Measurements from ENCODE around the gene SERINC5. TPM values are rescaled to one million over a fixed set of nuclear protein-coding genes. Genes with fewer than 3 reads are reported as not detected.
"Not testable (repeated sequence)": the region's sequence is repeated elsewhere in the genome, so short reads cannot be mapped to it uniquely, and the experiment has no call there.

Gene SERINC5
- 10 to 100 TPM; 27.0 to 49.0 (median 40.7) TPM for polyA plus RNA-seq (ENCODE audit: insufficient read depth in 1 of 5, insufficient read length in 5 of 5, low replicate concordance in 1 of 5)
- long read RNA-seq, donor 1, full-length matches to known transcripts: 14 of 34 reads
- long read RNA-seq, donor 1, partial matches to known transcripts: 20 of 34 reads
- long read RNA-seq, donor 1, other reads (novel, unspliced or antisense): 0 of 34 reads
- long read RNA-seq, donor 2, full-length matches to known transcripts: 4 of 4 reads
- long read RNA-seq, donor 2, partial matches to known transcripts: 0 of 4 reads
- long read RNA-seq, donor 2, other reads (novel, unspliced or antisense): 0 of 4 reads
- long read RNA-seq, donor 3, full-length matches to known transcripts: 5 of 5 reads
- long read RNA-seq, donor 3, partial matches to known transcripts: 0 of 5 reads
- long read RNA-seq, donor 3, other reads (novel, unspliced or antisense): 0 of 5 reads
- long read RNA-seq, donor 4, full-length matches to known transcripts: 8 of 8 reads
- long read RNA-seq, donor 4, partial matches to known transcripts: 0 of 8 reads
- long read RNA-seq, donor 4, other reads (novel, unspliced or antisense): 0 of 8 reads
- long read RNA-seq, donor 5, full-length matches to known transcripts: 9 of 9 reads
- long read RNA-seq, donor 5, partial matches to known transcripts: 0 of 9 reads
- long read RNA-seq, donor 5, other reads (novel, unspliced or antisense): 0 of 9 reads
- long read RNA-seq, donor 6, full-length matches to known transcripts: 9 of 9 reads
- long read RNA-seq, donor 6, partial matches to known transcripts: 0 of 9 reads
- long read RNA-seq, donor 6, other reads (novel, unspliced or antisense): 0 of 9 reads
- long read RNA-seq, donor 7, full-length matches to known transcripts: 7 of 7 reads
- long read RNA-seq, donor 7, partial matches to known transcripts: 0 of 7 reads
- long read RNA-seq, donor 7, other reads (novel, unspliced or antisense): 0 of 7 reads
- long read RNA-seq, donor 8, full-length matches to known transcripts: 5 of 5 reads
- long read RNA-seq, donor 8, partial matches to known transcripts: 0 of 5 reads
- long read RNA-seq, donor 8, other reads (novel, unspliced or antisense): 0 of 5 reads

DNA sequence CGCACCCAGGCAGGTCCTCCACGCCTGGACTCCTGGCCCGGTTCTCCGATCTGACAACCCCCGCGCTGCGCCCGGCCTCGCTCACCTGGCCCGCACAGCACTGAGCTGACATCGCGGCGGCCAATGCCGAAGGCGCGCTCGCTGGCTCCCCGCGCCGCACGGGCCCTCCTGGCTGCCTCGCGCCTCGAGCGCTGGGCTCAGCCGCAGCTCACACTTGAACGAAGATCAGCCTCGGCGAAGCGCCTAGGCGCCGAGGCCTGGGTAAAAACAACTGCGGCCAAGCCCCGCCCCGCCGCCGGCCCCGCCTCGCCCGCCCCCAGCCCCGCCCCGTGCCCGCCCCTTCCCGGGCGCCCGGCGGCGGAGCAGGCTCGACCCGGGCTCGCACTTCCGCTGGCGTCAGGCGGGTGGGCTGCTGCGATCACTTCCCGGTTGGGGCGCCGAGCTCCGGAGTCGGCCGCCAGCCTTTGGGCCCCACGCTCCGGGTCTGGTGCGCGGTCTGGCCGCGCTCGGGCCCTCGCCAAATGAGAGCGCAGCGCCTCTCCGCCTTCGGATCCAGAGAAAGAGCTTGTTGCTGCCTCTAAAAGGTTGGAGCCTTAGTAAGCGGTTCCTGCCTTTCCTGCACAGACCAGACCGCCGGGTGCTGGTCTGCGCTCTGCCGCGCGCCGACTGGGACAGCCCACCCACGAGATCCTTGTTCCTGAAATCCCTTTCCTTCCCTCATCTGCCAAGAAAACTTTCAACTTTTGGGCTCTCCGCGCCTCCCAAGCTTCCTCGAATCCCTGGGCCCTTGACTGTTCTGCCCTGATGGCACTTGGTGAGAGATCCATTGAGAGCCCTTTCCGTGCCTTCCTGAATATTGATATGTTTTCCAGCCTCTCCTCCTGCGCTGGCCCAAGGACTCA is at the start of gene SERINC5:
SERINC5 (minus strand) TSS at position 238 of the 902 bp plus-strand sequence; CDS start at position 112, 126 bp downstream.
- peak; percentile 86 to 88 for DNase-seq

DNA sequence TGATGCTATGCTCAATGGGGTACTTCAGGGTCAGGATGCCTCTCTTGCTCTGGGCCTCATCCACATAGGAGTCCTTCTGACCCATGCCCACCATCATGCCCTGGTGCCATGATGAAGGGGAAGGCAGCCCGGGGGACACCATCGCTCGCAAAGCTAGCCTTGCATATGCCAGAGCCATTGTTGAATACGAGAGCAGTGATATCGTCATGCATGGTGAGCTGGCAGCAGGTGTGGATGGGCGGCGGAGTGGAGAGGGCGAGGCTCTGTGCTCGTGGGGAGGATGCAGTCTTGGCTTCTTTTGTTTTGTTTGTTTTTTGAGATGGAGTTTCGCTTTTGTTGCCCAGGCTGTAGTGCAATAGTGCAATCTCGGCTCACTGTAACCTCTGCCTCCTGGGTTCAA is 46.8 kb upstream of the SERINC5 start:
- DNase-seq: no peak

DNA sequence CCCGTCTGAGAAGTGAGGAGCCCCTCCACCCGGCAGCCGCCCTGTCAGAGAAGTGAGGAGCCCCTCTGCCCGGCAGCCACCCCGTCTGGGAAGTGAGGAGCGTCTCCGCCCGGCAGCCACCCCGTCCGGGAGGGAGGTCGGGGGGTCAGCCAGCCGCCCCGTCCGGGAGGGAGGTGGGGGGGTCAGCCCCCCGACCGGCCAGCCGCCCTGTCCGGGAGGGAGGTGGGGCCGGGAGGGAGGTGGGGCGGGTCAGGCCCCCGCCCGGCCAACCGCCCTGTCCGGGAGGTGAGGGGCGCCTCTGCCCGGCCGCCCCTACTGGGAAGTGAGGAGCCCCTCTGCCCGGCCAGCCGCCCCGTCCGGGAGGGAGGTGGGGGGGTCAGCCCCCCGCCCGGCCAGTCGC is 45.5 kb upstream of the SERINC5 start:
- not testable (repeated sequence) for DNase-seq

DNA sequence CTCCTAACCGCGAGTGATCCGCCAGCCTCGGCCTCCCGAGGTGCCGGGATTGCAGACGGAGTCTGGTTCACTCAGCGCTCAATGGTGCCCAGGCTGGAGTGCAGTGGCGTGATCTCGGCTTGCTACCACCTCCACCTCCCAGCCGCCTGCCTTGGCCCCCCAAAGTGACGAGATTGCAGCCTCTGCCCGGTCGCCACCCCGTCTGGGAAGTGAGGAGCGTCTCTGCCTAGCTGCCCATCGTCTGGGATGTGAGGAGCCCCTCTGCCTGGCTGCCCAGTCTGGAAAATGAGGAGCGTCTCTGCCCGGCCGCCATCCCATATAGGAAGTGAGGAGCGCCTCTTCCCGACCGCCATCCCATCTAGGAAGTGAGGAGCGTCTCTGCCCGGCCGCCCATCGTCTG is 44.9 kb upstream of the SERINC5 start:
- not testable (repeated sequence) for DNase-seq

DNA sequence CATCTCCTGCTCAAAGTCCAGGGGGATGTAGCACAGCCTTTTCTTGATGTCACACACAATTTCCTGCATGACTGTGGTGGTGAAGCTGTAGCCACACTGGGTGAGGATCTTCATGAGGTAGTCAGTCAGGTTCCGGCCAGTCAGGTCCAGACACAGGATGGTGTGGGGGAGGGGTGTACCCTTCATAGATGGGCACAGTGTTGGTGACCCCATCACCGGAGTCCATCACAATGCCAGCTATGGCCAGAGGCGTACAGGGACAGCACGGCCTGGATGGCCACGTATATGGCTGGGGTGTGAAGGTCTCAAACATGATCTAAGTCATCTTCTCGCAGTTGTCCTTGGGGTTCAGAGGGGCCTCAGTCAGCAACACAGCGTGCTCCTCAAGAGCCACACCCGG is 44.3 kb upstream of the SERINC5 start:
- no peak for DNase-seq

DNA sequence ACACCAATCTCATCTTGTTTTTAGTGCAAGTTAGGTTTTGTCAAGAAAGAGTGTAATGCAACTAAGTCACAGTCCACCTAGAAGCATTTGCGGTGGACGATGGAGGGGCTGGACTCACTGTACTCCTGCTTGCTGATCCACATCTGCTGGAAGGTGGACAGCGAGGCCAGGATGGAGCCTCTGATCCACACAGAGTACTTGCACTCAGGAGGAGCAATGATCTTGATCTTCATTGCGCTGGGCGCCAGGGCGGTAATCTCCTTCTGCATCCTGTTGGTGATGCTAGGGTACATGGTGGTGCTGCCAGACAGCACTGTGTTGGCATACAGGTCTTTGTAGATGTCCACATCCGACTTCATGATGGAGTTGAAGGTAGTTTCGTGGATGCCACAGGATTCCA is 43.8 kb upstream of the SERINC5 start:
- DNase-seq: no peak

DNA sequence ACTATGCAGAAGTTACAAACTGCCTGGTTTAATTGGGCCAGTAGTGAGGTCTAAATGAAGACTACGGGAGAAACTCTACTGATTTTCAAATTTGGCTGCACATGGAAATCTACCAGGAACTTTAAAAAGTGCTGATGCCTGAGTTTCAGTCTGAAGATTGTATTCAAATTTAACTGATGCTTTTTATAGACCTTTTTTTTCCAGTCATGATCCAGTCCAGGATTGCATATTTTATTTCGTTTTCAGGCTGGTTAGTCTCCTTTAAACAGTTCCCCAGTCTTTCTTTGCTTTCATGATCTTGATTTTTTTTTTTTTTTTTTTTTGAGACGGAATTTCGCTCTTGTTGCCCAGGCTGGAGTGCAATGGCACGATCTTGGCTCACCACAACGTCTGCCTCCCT is 40.3 kb upstream of the SERINC5 start:
- DNase-seq: no peak

DNA sequence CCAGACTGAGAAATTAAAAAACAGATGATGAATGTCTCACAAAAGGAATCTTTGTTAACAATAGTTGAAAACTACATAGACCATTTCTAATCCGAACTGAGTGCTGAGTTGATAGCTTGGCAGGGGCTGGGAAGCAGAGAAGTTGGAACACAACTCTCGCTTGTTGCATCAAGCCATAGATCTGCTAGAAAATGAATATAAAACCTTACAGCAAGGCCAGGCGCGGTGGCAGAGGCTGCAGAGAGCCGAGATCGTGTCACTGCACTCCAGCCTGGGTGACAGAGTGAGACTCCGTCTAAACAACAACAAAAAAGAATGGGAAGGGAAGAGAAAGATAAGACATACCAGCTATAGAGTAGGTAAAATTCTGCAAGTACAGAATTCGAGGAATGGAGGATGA is 35.9 kb upstream of the SERINC5 start:
- DNase-seq: no peak

DNA sequence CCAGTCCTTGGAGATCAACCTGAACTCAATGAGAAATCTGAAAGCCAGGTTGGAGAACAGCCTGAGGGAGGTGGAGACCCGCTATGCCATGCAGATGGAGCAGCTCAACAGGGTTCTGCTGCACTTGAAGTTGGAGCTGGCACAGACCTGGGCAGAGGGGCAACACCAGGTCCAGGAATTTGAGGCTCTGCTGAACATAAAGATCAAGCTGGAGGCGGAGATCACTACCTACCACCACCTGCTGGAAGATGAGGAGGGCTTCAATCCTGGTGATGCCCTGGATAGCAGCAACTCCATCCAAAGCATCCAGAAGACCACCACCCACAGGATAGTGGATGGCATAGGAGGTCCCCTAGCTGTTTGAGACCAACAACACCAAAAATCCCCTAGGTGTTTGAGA is 33.5 kb upstream of the SERINC5 start:
- DNase-seq: no peak

DNA sequence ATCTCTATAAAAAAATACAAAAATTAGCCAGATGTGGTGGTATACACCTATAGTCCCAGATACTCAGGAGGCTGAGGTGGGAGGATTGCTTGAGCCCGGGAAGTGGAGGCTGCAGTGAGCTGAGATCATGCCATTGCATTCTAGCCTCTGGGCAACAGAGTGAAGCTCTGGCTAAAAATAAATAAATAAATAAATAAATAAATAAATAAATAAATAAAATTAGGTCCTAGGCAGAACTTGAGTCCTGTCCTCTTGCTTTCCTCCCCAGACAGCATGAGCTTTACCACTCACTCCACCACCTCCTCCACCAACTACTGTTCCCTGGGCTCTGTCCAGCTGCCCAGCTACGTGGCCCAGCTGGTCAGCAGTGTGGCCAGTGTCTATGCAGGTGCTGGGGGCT is 32.3 kb upstream of the SERINC5 start:
- no peak for DNase-seq

DNA sequence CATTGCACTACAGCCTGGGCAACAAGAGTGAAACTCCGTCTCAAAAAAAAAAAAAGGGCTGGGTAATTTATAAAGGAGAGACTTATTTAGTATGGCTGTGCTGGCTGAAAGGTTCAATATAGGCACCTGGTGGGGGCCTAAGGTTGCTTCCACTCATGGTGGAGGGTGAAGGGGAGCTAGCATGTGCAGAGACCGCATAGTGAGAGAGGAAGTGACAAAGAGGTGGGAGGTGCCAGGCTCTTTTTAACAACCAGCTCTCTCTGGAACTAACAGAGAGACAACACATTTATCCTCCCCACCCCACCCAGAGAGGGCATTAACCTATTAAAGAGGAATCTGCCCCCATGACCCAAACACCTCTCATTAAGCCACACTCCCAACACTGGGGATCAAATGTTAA is 28.9 kb upstream of the SERINC5 start:
- no peak for DNase-seq

DNA sequence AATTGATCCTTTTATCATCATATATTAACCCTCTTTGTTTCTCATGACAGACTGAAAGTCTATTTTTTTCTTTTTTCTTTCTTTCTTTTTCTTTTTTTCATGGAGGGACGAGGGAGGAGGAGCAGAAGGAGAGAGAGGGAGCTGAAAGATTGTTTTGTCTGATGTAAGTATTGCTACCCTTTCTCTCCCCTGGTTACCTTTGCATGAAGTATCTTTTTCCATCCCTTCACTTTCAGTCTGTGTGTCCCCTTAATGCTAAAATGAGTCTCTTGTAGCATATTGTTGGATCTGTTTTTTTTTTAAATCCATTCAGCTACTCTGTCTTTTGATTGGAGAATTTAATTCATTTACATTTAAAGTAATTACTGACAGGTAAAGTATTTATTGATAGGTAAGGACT is 27.5 kb upstream of the SERINC5 start:
- DNase-seq: no peak

DNA sequence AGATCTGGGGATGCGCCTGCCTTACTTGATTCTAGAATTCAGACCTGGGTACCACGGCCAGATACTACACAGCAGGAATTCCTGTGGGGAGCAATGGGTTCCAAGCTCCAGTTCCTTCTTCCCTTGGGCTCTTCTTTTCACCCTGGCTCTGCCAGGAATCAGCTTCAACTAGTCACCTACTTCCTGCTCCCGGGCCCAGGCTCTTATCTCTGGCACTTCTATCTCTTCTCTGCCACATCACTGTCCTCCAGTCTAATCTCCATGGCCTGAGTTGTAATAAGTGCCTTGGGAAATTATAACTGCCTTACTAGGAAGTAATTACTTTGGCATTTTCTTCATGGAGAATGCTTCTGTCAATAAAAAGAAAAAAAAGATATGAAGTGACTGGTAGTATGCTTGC is 26.2 kb upstream of the SERINC5 start:
- no peak for DNase-seq

DNA sequence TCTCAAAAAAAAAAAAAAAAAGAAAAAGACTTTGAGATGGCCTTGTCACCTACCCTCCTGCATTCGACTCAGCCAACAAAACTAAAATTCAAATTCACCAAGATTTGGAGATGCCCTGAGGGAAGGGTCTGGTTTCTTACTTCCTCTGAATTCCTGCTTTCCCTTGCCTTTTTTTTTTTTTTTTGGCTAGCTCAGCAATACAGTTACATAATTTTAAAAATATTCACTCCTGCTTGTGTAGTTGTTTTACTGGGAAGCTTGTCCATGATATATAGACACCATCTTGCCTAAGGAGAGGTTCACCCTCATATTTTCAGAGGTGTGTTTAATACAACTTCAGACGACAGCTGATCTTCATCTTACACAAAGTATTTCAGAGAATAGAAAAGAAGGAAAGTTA is 21.3 kb upstream of the SERINC5 start:
- peak in 1 of 2 donors; percentile 18 for DNase-seq

DNA sequence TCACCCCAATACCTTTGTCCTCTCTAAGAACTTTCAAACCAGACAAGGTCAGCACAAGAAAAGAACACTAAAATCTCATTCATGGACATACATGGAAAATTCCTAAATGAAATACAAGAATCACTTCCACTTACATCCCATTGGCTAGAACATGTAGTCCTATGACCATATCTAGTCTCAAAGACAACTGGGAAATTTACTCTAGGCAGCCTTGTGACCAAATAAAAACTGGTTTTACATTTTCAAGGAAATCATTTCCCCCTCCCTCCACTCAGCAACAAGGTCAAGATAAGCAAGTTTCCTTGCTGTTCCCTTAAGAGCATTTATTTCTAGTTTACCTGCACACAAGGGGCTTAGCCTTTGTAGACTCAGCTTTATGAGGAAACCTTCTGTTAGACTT is 20.3 kb upstream of the SERINC5 start:
- DNase-seq: no peak

DNA sequence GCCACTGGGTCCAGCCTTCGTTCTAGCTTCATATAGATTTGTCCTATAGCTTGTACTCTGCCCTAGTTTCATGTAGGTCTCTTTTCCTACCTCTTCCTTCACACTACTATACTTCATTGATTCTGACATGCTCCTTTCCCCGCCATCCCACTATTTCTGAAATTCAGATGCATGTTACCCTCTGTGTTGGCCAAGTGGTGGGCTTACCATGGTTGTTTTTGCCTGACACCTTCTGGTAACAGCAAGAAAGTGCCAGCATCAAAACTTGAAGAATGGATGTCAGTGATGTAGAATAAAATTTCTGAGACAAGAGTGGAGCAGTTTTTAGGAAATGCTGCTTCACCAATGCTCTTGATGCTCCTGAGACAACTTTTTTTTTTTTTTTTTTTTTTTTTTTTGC is 19.5 kb upstream of the SERINC5 start:
- DNase-seq: peak in 1 of 2 donors; percentile 37

DNA sequence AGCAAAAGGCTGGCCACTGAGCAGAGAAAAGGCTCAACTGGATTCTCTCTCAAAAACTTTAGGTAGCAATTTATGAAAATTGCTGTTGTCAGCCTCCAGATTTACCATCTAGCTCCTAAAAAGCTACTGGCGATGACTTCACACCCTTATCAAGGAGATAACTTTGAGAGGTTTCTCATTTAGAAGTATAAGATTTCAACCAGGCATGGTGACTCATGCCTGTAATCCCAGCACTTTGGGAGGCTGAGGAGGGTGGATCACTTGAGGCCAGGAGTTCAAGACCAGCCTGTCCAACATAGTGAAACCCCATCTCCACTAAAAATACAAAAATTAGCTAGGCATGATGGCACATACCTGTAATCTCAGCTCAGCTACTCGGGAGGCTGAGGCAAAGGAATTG is 14.7 kb upstream of the SERINC5 start:
- DNase-seq: not testable (repeated sequence)

DNA sequence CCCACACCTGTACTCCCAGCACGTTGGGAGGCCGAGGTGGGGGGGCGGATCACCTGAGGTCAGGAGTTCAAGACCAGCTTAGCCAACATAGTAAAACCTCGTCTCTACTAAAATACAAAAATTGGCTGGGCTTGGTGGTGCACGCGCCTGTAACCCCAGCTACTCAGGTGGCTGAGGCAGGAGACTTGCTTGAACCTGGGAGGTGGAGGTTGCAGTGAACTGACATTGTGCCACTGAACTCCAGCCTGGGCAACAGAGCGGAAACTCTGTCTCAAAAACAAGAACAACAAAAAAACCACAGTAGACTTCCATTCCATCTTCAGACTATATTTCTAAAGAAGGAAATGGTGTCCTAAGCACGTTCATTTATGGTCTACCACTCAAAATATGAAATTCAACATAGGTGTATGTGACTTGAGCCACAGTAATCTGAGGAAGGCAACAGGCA is 14.2 kb upstream of the SERINC5 start:
- DNase-seq: no peak

DNA sequence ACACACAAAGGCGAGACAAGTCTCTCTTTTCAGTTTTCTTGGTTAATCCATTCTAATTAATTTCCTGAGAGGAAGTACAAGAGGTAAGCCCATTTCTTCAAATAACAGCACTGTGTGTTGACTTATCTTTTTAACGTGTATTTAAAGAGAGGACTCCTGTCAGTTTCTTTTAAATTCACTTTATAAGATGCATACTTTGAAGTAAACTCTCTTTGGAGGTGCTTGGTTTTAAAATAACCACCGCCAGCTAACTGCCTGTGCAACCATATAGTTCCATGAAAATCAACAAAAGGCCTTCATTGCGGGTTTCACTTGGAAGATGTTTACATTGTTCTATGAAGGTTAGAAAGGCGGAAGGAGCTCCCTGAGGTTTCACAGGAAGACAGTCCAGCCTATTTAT is 13.1 kb upstream of the SERINC5 start:
- DNase-seq: no peak

DNA sequence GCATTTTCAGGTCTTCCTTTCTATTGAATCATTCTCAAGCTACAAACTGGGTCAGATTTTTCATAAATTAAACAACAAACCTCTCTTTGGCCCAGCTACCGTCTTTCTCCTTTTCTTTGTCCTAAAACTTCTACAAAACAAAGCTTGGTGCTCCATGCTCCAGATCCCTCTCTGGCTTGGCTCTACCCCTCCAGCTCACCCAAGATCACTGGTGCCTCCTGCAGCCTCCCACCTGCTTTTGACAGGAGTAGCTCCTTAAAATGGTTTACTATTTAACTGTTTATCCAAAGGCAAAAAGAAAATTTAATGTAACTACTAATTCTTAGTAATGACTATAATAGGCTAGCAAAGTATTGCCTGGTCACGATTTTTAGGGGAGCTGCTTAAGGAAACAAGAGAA is 10.7 kb upstream of the SERINC5 start:
- DNase-seq: no peak

DNA sequence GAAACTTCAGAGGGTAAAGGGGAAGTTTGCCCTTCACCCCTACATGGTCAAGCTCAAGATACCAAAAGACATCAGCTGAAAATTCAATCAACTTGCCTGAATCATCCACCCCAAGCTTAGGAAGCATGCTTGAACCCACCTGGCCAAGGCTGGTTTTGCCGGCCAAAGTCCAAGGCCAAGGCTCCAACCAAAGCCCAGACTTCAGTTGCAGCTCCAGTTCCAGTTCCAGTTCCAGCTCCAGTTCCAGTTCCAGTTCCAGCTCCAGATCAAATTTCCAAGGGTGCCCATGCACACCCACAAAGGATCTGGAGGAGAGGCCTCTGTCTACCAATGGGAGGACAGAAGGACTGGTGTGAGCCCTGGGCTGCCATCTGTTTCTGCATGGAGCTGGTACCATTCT is 4.6 kb upstream of the SERINC5 start:
- no peak for DNase-seq
